Lower leg skin (tissue), 3 donors: ENCODE measurements around the gene IFNA5.

Source experiments
- CTCF ChIP-seq, 3 donors: fragments of 450-650 bp; IDR thresholded peaks; one replicate each; pipeline ENCODE4 v1.5.1; 2016; ENCODE audit warnings: antibody characterized with exemption in 3 of 3, mild to moderate bottlenecking in 3 of 3, moderate library complexity in 2 of 3
- POLR2A ChIP-seq, 2 donors: fragments of 450-650 bp; IDR thresholded peaks; one replicate each; pipeline ENCODE4 v1.6.1; 2016 to 2017; ENCODE audit warnings: antibody characterized with exemption in 2 of 2, mild to moderate bottlenecking in 1 of 2, moderate library complexity in 1 of 2

DNA sequence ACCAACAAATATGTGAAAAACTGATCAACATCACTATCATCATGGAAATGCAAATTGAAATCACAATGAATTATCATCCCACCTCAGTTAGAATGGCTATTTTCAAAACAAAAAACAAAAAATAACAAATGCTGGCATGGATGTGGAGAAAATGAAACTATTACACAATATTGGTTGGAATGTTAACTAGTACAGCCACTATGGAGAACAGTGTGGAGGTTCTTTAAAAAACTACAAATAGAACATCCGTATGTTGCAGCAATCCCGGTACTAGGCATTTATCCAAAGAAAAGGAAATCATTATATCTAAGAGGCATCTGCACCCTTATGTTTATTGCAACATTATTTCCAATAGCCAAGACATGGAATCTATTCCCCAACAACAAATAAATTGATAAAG lies 9.0 kb upstream of the IFNA5 start:
- TF ChIP-seq CTCF (IDR thresholded peaks at IDR 0.05) (no peak), POLR2A (IDR thresholded peaks at IDR 0.05) (no peak)
